Retinal pigment epithelial cell (primary cell): ENCODE measurements around the gene STXBP6.

Experiments
- DNase-seq: peaks from one replicate; pipeline ENCODE4 v3.0.0-alpha.2; 2010; ENCODE audit warnings: low read depth
- H3K4me3 ChIP-seq: 2 replicates; pipeline ENCODE4 v1.5.1; 2011; ENCODE audit warnings: mild to moderate bottlenecking, low read length, control low read depth, moderate library complexity
- CTCF ChIP-seq: conservative IDR thresholded peaks from 2 replicates; pipeline ENCODE4 v1.5.1; 2011; ENCODE audit warnings: low read depth, low read length, control low read depth, inconsistent platforms

Gene STXBP6

GRCh38 chr14:25049568-25050268 is at the start of gene STXBP6:
STXBP6 (minus strand) TSS chr14:25050147; CDS start chr14:24974818, 75,329 bp downstream.
- H3K4me3 ChIP-seq: peak within 1 kb of the TSS; percentile 53
- no peak for TF ChIP-seq CTCF
- no peak for DNase-seq

DNA sequence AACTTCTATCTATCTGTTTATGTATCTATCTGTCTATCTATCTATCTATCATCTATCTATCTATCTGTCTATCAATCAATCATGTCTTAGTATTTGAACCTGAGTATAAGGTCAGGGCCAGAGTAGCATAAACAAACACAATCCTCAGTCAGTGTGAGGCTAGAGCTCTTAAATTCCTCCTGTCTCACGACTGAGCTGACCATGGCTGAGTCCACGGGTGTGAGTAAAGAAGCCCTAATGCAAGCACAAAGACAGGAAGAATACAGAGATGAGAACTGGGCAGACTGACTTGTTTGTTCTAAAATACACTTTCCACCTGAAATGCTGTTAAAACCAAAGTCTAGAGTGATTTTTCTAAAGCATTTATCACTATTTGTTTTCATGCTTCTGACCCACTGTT is 47.2 kb upstream of the STXBP6 start:
- H3K4me3 ChIP-seq: no peak overlapping the region
- no peak for DNase-seq
- no peak for TF ChIP-seq CTCF

- no peak for TF ChIP-seq CTCF
- no peak overlapping the region for H3K4me3 ChIP-seq
- DNase-seq: no peak
Measured at GRCh38 chr14:25095736-25096437, 45.9 kb upstream of the STXBP6 start.

DNA sequence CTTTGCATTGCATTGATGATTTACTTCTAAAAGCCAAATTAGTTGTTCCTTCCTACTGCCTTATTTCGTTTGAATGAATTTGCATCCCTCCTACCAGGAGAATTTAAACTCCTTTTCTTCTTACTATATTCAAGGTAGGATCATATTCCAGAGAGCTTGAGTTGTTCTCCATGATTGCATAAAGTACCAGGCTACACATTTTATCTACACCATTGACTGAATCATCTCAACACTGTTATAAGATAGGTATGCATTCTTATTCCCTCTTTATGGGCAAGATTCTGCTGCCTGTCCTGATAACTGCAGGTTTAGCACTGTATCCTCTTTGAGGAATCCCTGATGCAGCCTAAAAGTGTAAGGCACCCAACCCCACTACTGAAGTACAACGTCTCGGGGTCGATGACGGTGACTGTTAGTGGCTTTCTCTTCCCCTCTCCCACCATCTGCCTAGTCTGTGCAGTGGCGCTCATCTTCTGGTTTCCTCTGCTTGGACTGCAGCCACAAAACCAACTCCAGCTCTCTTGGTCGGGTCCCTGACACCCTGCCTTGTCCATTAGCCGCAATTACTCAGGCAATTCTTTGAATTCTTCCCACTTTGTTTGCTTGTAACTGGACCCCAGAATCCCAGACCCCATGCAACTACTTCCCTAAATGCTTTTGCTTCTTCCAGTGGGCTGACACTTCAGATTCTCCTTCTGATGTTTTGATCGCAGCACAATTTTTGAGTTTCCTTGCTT is 44.4 kb upstream of the STXBP6 start:
- TF ChIP-seq CTCF: no peak
- no peak for DNase-seq
- no peak overlapping the region for H3K4me3 ChIP-seq

- no peak overlapping the region for H3K4me3 ChIP-seq
- DNase-seq: no peak
- no peak for TF ChIP-seq CTCF
Measured at GRCh38 chr14:25092258-25092740, 42.4 kb upstream of the STXBP6 start.

GRCh38 chr14:25090716-25091454 is 40.9 kb upstream of the STXBP6 start:
- no peak overlapping the region for H3K4me3 ChIP-seq
- no peak for TF ChIP-seq CTCF
- DNase-seq: peak; percentile 42
